COR-L47 (cell line): ENCODE results near the gene C9orf78.
A peak's percentile ranks its signal among the peaks of the same experiment; 100 is the strongest.

Experiments
- DNase-seq: peaks from one replicate; lab custom pipeline; 2025; lab: John Stamatoyannopoulos, UW

C9orf78 gene

GRCh38 chr9:129835128-129835859 is at the start of gene C9orf78, which contains the start of gene USP20:
Gene C9orf78 (minus strand): TSS chr9:129835275. CDS start chr9:129835221, 54 bp downstream.
Gene USP20 (plus strand): TSS chr9:129835458. CDS start chr9:129852556, 17,098 bp downstream.
- DNase-seq = peak; percentile 99

- DNase-seq = peak; percentile 95
Observed at GRCh38 chr9:129884220-129885017, 49.3 kb upstream of the C9orf78 start.

- no peak for DNase-seq
Observed at GRCh38 chr9:129881547-129882324, 46.7 kb upstream of the C9orf78 start.

DNA sequence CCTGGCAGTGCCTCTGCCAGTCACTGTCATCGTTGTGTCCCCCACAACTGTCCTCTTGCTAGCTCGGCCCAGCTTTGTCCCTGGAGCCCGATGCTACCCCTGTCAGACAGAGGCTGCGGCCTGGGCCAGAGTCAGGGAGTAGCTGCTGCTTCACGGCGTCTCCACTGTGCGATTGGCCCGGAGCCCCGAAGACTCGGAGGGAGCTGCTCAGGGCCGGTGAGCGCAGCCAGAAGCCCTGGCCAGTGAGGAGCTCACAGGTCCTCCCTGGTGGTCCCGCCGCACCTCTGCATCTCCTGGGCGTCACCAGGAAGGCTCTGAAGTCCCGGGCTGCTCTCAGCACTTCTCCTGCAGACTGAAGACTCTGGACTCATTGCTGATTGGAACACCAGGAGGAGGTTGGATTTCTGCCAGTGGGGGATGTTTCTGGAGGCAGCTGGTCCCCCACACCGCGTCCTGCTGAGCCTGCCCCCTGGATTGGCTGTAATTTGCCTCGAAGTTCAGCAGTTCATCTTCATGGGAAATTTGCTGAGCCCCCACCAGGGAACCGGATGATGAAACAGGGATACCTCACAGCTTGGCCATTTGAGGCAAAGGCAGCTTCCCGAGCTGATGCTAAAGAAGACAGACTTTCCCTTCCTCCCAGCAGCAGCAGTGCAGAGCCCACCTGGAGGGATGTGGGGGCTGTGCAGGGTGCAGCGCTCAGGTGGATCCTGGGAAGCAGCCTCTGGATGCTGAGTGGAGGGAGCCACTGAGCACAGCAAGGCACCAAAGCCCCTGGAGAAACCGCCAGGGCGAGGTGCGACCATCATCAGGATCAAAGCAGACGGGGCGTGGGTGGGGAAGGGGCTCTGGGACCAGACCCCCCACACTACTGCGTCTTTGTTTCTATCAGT is 45.8 kb upstream of the C9orf78 start:
- DNase-seq = peak; percentile 37

- DNase-seq = no peak
Observed at GRCh38 chr9:129879991-129880653, 45.0 kb upstream of the C9orf78 start.

- DNase-seq = no peak
Observed at GRCh38 chr9:129879103-129879699, 44.1 kb upstream of the C9orf78 start.

DNA sequence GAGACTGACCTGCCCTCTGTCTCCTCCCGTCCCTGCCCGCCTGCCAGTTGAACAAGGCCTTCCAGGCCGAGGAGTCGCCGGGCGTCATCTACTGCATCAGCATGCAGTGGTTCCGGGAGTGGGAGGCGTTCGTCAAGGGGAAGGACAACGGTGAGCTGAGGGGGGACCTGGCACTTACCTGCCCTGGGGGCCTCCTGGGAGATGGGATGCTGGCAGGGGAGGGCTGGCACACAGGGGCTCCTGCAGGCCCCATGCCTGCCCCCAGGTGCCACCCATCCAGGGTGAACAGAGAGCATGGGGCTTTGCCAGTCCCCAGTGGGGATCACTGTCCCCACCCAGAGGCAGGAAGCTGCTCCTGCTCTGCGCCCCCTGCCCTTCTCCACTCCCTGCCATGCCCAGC is 43.2 kb upstream of the C9orf78 start:
- DNase-seq = no peak

DNA sequence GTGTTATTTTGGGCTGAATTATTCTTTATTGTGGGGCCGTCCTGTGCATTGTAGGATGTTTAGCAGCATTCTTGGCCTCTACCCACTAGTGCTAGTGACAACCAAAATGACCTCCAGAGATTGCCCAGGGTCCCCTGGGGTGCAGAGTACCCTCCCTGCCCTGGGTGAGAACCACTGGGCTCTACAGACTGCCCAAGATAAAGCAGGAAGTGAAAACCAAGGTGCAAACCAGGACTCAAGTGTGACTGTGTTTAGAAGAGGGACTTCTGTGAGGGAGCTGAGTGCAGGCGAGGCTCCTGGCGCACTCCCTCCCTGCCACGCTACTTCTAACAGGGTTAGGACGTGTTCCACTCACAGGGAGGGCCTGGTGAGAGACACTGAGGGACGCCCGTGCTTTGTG is 41.7 kb upstream of the C9orf78 start:
- DNase-seq = no peak

- DNase-seq = no peak
Observed at GRCh38 chr9:129875687-129876395, 40.8 kb upstream of the C9orf78 start.

DNA sequence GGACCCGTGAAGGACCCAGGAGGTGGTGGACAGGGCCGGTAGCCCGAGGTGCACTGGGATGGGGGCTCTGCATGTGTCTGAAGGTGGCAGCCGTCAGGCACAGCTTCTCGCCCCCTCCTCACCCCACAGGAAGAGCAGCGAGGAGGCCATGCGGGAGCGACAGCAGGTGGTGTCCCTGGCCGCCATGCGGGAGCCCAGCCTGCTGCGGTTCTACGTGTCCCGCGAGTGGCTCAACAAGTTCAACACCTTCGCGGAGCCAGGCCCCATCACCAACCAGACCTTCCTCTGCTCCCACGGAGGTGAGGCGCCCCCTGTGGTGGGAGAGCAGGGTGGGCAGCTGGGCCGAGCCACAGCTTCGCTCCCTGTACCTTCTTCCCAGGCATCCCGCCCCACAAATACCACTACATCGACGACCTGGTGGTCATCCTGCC is 40.1 kb upstream of the C9orf78 start:
- no peak for DNase-seq

- no peak for DNase-seq
Observed at GRCh38 chr9:129874261-129875101, 39.4 kb upstream of the C9orf78 start.

DNA sequence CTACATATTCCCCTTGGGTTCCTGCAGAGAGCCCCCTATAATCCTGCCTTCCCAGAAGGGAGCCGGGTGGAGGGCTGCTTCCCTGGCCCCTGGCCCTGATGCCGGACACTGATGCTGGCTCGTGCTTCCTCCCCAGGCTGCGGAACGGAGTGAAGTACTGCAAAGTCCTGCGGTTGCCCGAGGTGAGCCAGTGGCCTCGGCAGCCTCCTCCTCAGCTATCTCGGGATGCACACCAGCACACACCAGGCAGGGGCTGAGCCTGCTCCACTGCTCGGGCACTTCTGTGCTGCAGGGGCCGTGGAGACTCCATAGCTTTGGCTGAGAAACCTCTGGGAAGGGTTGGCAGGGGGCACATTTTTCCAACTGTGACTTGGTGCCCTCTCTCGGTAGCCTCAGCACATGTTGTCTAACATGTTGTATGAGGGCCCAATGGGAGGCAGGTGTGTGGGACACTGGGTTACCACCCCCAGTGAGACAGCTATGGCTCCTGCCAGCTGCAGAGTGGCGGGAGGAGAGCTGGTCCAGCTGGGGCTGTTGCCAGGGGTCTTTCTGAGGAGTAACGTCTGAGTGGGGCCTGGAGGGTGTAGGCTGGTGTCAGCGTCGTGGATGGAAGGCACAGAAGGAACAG is 38.6 kb upstream of the C9orf78 start:
- no peak for DNase-seq

DNA sequence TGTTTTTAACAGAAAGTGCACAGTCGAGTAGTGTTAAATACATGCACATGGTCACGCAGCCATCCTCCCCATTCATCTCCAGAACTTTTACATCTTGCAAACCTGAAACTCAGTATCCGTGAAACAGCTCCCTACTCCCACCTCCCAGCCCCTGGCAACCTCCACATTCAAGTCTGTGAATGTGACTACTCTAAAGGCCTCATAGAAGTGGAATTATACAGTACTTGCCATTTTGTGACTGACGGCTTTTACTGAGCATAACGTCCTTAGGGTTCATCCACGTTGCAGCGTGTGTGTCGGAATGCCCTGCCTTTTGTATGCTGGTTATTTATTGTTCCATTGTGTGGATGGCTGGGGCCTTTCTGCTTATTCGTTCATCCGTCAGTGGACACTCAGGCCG is 36.0 kb upstream of the C9orf78 start:
- no peak for DNase-seq

GRCh38 chr9:129869585-129870501 is 34.8 kb upstream of the C9orf78 start:
- DNase-seq = no peak

DNA sequence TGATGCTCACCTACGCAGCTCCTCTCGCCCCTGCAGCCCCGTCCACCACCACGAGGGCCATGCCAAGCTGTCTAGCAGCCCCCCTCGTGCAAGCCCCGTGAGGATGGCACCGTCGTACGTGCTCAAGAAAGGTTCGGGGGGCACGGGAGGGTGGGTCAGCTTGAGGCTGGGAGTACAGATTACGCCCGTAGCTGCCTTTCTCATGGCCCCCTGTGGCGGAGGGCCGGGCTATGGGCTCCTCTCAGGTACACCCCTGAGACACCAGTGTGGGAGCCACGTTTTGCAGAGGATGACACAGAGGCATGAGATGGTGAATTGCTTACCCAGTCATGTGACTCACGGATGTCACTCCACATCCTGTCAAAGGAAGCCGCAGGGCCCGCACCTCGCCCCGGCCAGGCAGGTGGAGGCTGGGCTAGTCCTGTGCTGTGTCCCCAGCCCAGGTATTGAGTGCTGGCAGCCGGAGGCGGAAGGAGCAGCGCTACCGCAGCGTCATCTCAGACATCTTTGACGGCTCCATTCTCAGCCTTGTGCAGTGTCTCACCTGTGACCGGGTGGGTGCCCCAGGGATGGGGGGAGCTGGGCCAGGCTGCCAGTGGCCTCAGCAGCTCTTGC is 33.9 kb upstream of the C9orf78 start:
- no peak for DNase-seq

- no peak for DNase-seq
Observed at GRCh38 chr9:129868023-129868871, 33.2 kb upstream of the C9orf78 start.
